Activated naive CD4-positive, alpha-beta T cell treated with anti-CD3 and anti-CD28 coated beads, Interleukin-2, amount 10 ng/mL, durations not matched to agents 7 days and 5 days (primary cell): ENCODE results near the gene SLC2A14.
"Not testable (repeated sequence)": the region's sequence is repeated elsewhere in the genome, so short reads cannot be mapped to it uniquely, and the experiment has no call there.

Experiments
- CTCF ChIA-PET: fragments of 350-600 bp; sonication (Branson Sonifier 250); formaldehyde crosslinking; loops from one replicate; lab custom pipeline; 2021; ENCODE audit warnings: antibody characterized with exemption; lab: Charles Lee
- DNase-seq: peaks from one replicate; pipeline ENCODE4 v3.0.0-alpha.2; 2020
- H3K27ac Mint-ChIP-seq: one replicate; pipeline ENCODE4 v1.8.0; 2021; ENCODE audit warnings: mild to moderate bottlenecking, moderate library complexity, mixed read lengths
- H3K27me3 Mint-ChIP-seq: one replicate; pipeline ENCODE4 v1.8.0; 2021; ENCODE audit warnings: mild to moderate bottlenecking, mixed read lengths
- H3K36me3 Mint-ChIP-seq: one replicate; pipeline ENCODE4 v1.8.0; 2021; ENCODE audit warnings: mixed read lengths
- H3K4me1 Mint-ChIP-seq: one replicate; pipeline ENCODE4 v1.8.0; 2021; ENCODE audit warnings: mixed read lengths
- H3K4me3 Mint-ChIP-seq: one replicate; pipeline ENCODE4 v1.8.0; 2021; ENCODE audit warnings: mild to moderate bottlenecking, moderate library complexity, mixed read lengths
- H3K9me3 Mint-ChIP-seq: one replicate; pipeline ENCODE4 v1.8.0; 2021; ENCODE audit warnings: mixed read lengths

SLC2A14 gene

GRCh38 chr12:7857971-7858370, 14.7 kb downstream of the SLC2A14 start:
- DNase-seq: no peak
- no peak overlapping the region for H3K27ac Mint-ChIP-seq
- H3K9me3 Mint-ChIP-seq: no peaks in the 10 kb centered on the region

DNA sequence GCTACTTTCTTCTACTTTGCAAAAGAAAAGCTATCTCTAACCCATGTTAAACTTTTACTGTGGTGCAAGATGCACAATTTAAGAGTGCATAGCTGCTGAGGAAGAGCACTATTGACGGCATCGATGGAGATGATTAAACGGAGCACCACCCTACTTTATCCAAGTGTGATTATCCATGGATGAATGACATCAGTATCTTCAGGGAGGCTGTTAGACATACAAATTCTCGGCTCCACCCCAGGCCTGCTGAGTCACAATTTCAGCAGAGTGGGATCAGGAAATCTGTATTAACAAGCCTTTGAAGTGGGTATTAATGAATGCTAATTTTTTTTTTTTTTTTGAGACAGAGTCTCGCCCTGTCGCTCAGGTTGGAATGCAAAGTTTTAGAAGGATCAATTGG, 16.2 kb downstream of the SLC2A14 start:
- Mint-ChIP-seq H3K4me3 (no peak overlapping the region), H3K27ac (no peak overlapping the region), H3K27me3 (peaks cover 47% of the 10 kb centered on the region), H3K9me3 (no peaks in the 10 kb centered on the region), H3K36me3 (no peaks in the 10 kb centered on the region), H3K4me1 (peaks cover 4% of the 10 kb centered on the region)
- DNase-seq: no peak
- CTCF ChIA-PET: interaction anchor here (0.9 kb wide), 1 partner anchor 77 kb away, joined by 3 read pairs; no protein-coding TSS in a partner anchor

More at GRCh38 chr12:7857971-7858370, 14.7 kb downstream of the SLC2A14 start:
- Mint-ChIP-seq H3K4me1 (peaks cover 8% of the 10 kb centered on the region), H3K4me3 (no peak overlapping the region), H3K36me3 (no peaks in the 10 kb centered on the region), H3K27me3 (peaks cover 38% of the 10 kb centered on the region)
- CTCF ChIA-PET: interaction anchor here (1.0 to 3.6 kb wide), 2 partner anchors 102 to 136 kb away, joined by 3 to 34 read pairs; no protein-coding TSS in a partner anchor

- Mint-ChIP-seq H3K27ac (no peak overlapping the region), H3K4me3 (no peak overlapping the region), H3K36me3 (no peaks in the 10 kb centered on the region), H3K4me1 (no peaks in the 10 kb centered on the region), H3K27me3 (peaks cover 38% of the 10 kb centered on the region), H3K9me3 (no peaks in the 10 kb centered on the region)
- DNase-seq: no peak
- CTCF ChIA-PET: no interaction called here
These were observed 19.2 kb downstream of the SLC2A14 start for GRCh38 chr12:7853557-7853956.

- H3K36me3 Mint-ChIP-seq, H3K4me1 Mint-ChIP-seq, CTCF ChIA-PET, H3K9me3 Mint-ChIP-seq, DNase-seq, H3K4me3 Mint-ChIP-seq, H3K27ac Mint-ChIP-seq: not testable (repeated sequence)
- peaks cover 49% of the 10 kb centered on the region for H3K27me3 Mint-ChIP-seq
These were observed 21.1 kb downstream of the SLC2A14 start for GRCh38 chr12:7851622-7852081.

DNA sequence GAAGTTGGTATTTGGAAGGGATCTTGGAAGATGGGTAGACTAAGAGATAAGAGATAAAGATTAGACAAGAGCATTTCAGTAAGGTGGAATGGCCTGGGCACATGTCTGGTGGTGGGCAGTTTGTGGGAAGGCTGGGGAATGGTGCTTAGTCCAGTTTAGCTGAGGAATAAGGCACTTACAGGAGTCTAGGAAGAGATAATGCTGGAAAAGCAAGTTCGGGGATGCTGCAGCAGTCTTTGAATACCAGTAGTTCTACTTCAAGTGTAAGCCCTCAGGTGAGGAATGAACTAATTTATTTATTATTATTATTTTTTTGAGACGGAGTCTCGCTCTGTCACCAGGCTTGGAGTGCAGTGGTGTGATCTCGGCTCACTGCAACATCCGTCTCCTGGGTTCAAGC, 22.6 kb downstream of the SLC2A14 start:
- CTCF ChIA-PET, H3K27ac Mint-ChIP-seq, DNase-seq, H3K36me3 Mint-ChIP-seq, H3K4me3 Mint-ChIP-seq, H3K9me3 Mint-ChIP-seq, H3K4me1 Mint-ChIP-seq: not testable (repeated sequence)
- H3K27me3 Mint-ChIP-seq: peaks cover 44% of the 10 kb centered on the region

- H3K4me1 Mint-ChIP-seq, H3K9me3 Mint-ChIP-seq, DNase-seq, CTCF ChIA-PET, H3K36me3 Mint-ChIP-seq, H3K27ac Mint-ChIP-seq, H3K4me3 Mint-ChIP-seq: not testable (repeated sequence)
- H3K27me3 Mint-ChIP-seq: peaks cover 39% of the 10 kb centered on the region
These were observed 24.7 kb downstream of the SLC2A14 start for GRCh38 chr12:7848098-7848422.

DNA sequence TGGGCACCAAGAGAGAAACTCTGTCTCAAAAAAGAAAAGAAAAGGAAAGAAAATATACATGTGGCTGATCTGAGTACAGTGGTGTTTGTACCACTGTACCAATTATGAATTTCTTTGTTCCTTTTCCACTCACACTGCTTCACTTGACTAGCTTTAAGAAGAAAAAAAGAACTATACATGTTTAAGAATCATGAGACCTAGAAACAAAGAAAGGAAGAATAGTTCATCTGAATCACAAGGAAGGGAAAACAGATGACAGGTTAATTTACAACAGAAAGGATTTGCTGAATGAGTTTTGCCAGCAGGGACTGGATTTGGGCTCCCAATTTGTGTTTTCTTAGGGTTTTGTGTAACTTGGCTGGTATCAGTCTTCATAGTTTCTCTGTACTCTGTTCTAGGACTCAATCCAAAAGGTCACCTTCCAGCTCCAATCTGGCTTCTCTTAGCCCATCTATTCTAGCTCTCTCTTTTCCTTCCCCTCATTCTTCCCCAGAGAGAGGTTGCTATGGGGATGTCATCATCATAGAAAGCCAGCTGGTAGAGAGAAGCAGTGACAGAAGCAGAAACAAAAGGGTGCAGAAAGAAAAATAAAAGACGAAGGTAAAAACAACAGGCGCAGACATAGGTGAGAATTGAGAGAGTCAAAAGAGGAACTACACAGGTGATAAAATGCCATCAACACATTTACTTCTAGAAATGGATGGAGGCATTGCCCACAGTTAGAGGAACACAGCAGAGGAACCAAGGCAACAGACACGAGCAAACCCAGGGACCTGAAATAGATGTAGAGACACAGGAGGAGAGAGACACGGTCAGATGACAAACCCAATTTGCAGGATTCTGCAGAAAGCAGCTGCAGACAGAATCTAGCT, 25.3 kb downstream of the SLC2A14 start:
- DNase-seq, H3K27ac Mint-ChIP-seq, H3K9me3 Mint-ChIP-seq, H3K4me3 Mint-ChIP-seq, CTCF ChIA-PET, H3K4me1 Mint-ChIP-seq, H3K36me3 Mint-ChIP-seq: not testable (repeated sequence)
- H3K27me3 Mint-ChIP-seq: peaks cover 33% of the 10 kb centered on the region

DNA sequence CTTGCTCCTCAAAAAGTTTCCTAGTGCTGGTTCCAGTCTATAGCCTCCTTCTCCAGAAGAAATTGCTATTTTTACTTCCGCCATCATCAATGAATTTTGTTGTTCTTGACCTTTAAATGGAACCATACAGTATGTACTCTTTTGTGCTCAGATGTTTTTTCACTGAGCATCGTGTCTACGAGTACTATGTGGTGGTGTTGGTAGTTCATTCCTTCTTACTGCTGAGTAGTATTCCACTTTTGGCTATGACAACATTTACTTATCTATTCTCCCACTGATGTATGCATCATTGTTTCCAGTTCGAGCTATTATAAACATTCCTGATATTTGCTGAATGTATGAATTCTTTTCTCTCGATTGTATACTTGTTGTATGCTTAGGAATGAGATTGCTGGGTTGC, 28.6 kb downstream of the SLC2A14 start:
- Mint-ChIP-seq H3K4me3 (no peak overlapping the region), H3K9me3 (no peaks in the 10 kb centered on the region), H3K27me3 (peaks cover 16% of the 10 kb centered on the region), H3K27ac (no peak overlapping the region), H3K36me3 (no peaks in the 10 kb centered on the region), H3K4me1 (peaks cover 7% of the 10 kb centered on the region)
- DNase-seq: no peak
- CTCF ChIA-PET: no interaction called here

DNA sequence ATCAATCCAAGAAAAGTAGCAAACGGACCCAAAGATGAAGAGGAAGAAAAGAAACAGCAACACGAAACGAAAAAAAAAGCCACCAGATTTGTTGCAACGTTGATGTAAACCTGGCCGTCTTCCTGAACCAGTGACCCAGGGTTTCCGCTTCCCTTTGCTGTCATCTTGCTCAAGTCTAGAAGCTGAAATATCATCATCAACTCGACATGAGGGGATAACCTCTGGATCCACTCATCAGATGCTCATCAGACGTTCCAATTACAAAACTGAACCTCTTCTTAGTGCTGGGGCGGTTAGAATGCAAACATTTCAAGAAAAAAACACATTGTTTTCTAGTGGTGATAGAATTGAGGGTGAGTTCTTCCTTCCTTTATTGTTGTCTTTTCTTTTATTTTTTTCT, 29.1 kb downstream of the SLC2A14 start:
- H3K4me1 Mint-ChIP-seq, H3K36me3 Mint-ChIP-seq, H3K9me3 Mint-ChIP-seq, DNase-seq, CTCF ChIA-PET: not testable (repeated sequence)
- H3K4me3 Mint-ChIP-seq: peak overlapping the region; percentile 31
- H3K27me3 Mint-ChIP-seq: peaks cover 14% of the 10 kb centered on the region
- peak overlapping the region; percentile 81 for H3K27ac Mint-ChIP-seq

DNA sequence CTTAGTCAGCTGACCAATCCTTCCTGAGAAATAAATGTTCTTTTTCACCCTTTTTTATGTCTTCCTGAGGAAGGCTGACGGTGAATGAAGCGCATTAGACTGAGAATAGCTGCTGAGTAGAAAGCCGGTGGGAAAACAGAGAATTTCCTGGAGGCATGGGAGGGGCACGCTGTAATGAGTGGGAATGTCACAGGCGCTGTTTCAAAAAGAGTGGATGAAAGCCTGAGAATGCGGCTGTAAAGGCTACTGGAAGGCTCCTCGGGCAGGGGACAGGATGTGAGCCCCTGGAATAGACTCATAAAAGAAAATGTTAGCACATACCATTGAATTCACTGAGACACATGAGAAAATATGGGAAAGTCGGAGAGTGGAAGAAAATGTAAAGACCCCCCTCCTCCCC, 29.6 kb downstream of the SLC2A14 start:
- H3K36me3 Mint-ChIP-seq, H3K4me1 Mint-ChIP-seq, H3K9me3 Mint-ChIP-seq, CTCF ChIA-PET, DNase-seq, H3K27me3 Mint-ChIP-seq: not testable (repeated sequence)
- peak overlapping the region; percentile 68 for H3K27ac Mint-ChIP-seq
- H3K4me3 Mint-ChIP-seq: peak overlapping the region; percentile 53

GRCh38 chr12:7842444-7842843, 30.3 kb downstream of the SLC2A14 start:
- H3K4me1 Mint-ChIP-seq, DNase-seq, CTCF ChIA-PET, H3K27me3 Mint-ChIP-seq, H3K27ac Mint-ChIP-seq, H3K9me3 Mint-ChIP-seq, H3K4me3 Mint-ChIP-seq, H3K36me3 Mint-ChIP-seq: not testable (repeated sequence)

DNA sequence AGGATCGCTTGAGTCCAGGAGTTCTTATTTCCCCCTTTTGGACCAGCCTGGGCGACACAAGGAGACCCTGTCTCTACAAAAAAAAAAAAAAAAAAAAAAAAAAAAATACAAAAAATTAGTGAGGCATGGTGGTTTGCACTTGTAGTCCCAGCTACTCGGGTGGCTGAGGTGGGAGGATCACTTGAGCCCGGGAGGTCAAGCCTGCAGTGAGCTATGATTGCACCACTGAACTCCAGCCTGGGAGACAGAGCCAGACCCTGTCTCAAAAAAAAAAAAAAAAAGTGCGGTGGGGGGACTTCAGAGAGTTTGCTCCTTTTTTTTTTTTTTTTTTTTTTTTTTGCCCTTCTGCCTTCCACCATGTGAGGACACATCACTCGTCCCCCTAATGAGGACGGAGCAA, 32.9 kb downstream of the SLC2A14 start:
- H3K27me3 Mint-ChIP-seq, H3K36me3 Mint-ChIP-seq, CTCF ChIA-PET, H3K4me3 Mint-ChIP-seq, H3K4me1 Mint-ChIP-seq, H3K9me3 Mint-ChIP-seq, DNase-seq, H3K27ac Mint-ChIP-seq: not testable (repeated sequence)

GRCh38 chr12:7839226-7839625, 33.5 kb downstream of the SLC2A14 start:
- H3K27me3 Mint-ChIP-seq, H3K4me1 Mint-ChIP-seq, H3K27ac Mint-ChIP-seq, H3K4me3 Mint-ChIP-seq, CTCF ChIA-PET, DNase-seq, H3K9me3 Mint-ChIP-seq, H3K36me3 Mint-ChIP-seq: not testable (repeated sequence)

- CTCF ChIA-PET: no interaction called here
- Mint-ChIP-seq H3K9me3 (no peaks in the 10 kb centered on the region), H3K36me3 (no peaks in the 10 kb centered on the region), H3K27me3 (peaks cover 12% of the 10 kb centered on the region), H3K4me3 (no peak overlapping the region), H3K27ac (no peak overlapping the region), H3K4me1 (peaks cover 2% of the 10 kb centered on the region)
- DNase-seq: no peak
These were observed 35.3 kb downstream of the SLC2A14 start for GRCh38 chr12:7837366-7837765.

GRCh38 chr12:7835766-7836165, 36.9 kb downstream of the SLC2A14 start:
- Mint-ChIP-seq H3K4me1 (no peaks in the 10 kb centered on the region), H3K4me3 (no peak overlapping the region), H3K36me3 (no peaks in the 10 kb centered on the region), H3K27ac (no peak overlapping the region), H3K9me3 (no peaks in the 10 kb centered on the region), H3K27me3 (peaks cover 12% of the 10 kb centered on the region)
- no peak for DNase-seq
- CTCF ChIA-PET: interaction anchor here (0.6 kb wide), 1 partner anchor 150 kb away, joined by 3 read pairs; no protein-coding TSS in a partner anchor
